IMR-90 (cell line): Measurements from ENCODE around the gene RNU6-9. TPM values are rescaled to one million over a fixed set of nuclear protein-coding genes. Genes with fewer than 3 reads are reported as not detected.

Source experiments
- ATAC-seq: fragments of 200-7000 bp; cut with Tn5 transposase; 2 replicates; pipeline ENCODE4 v1.9.1; 2020; ENCODE audit warnings: low read depth, mild to moderate bottlenecking, moderate library complexity
- BruUV-seq: library from RNA; stranded (reverse); fragments of 400-500 nt; replicated peaks from 2 replicates; lab custom pipeline; 2021; lab: Mats Ljungman, UMichigan
- CTCF ChIA-PET: fragments of 300-600 bp; formaldehyde crosslinking; extraction: SDS; loops from one replicate; lab custom pipeline; 2021; ENCODE audit warnings: antibody characterized with exemption; lab: Yijun Ruan, JAX
- POLR2A ChIA-PET: fragments of 300-600 bp; sonication (Branson Sonifier 250); formaldehyde crosslinking; loops from one replicate; lab custom pipeline; 2022; ENCODE audit warnings: antibody characterized with exemption; ENCODE audit not compliant: unreplicated experiment; lab: Charles Lee
- DNase-seq: peaks from one replicate; pipeline ENCODE4 v3.0.0; 2013
- H2AFZ ChIP-seq: replicated peaks from 2 replicates; pipeline ENCODE3; 2013; ENCODE audit warnings: low read length, mild to moderate bottlenecking; ENCODE audit not compliant: poor library complexity
- H2AK5ac ChIP-seq: 2 replicates; pipeline ENCODE4 v1.6.1; 2013; ENCODE audit warnings: low read depth, low read length, inconsistent platforms
- H2AK9ac ChIP-seq: replicated peaks from 2 replicates; pipeline ENCODE3; 2013; ENCODE audit warnings: mild to moderate bottlenecking, low read depth, low read length, moderate library complexity; ENCODE audit not compliant: poor library complexity
- H2BK120ac ChIP-seq: 2 replicates; pipeline ENCODE4 v1.6.1; 2013; ENCODE audit warnings: low read depth, low read length, inconsistent platforms
- H2BK15ac ChIP-seq: 3 replicates; pipeline ENCODE4 v1.6.1; 2013; ENCODE audit warnings: low read depth, low read length, inconsistent platforms
- H2BK20ac ChIP-seq: 2 replicates; pipeline ENCODE4 v1.6.1; 2013; ENCODE audit warnings: low read depth, mild to moderate bottlenecking, inconsistent platforms, low read length, moderate library complexity
- H2BK5ac ChIP-seq: 2 replicates; pipeline ENCODE4 v1.6.1; 2013; ENCODE audit warnings: mild to moderate bottlenecking, low read depth, low read length, inconsistent platforms; ENCODE audit not compliant: poor library complexity, severe bottlenecking
- H3K14ac ChIP-seq: replicated peaks from 2 replicates; pipeline ENCODE4 v1.6.1; 2013; ENCODE audit warnings: low read depth, low read length, inconsistent platforms
- H3K18ac ChIP-seq: 2 replicates; pipeline ENCODE4 v1.6.1; 2013; ENCODE audit warnings: low read depth, low read length, control low read depth
- H3K23ac ChIP-seq: 2 replicates; pipeline ENCODE4 v1.6.1; 2013; ENCODE audit warnings: low read depth, low read length, inconsistent platforms
- H3K27ac ChIP-seq: 2 replicates; pipeline ENCODE4 v1.5.1; 2013; ENCODE audit warnings: mild to moderate bottlenecking, control low read depth, low read length; ENCODE audit not compliant: insufficient read depth
- H3K27me3 ChIP-seq: 2 replicates; pipeline ENCODE4 v1.6.1; 2013; ENCODE audit warnings: low read length; ENCODE audit not compliant: control insufficient read depth, insufficient read depth
- H3K36me3 ChIP-seq: 2 replicates; pipeline ENCODE4 v1.6.1; 2013; ENCODE audit warnings: low read length, mixed read lengths; ENCODE audit not compliant: control insufficient read depth, insufficient read depth
- H3K4ac ChIP-seq: 2 replicates; pipeline ENCODE4 v1.6.1; 2013; ENCODE audit warnings: low read depth, low read length, inconsistent platforms
- H3K4me1 ChIP-seq: 2 replicates; pipeline ENCODE4 v1.6.1; 2013; ENCODE audit warnings: low read length, mixed read lengths; ENCODE audit not compliant: control insufficient read depth, insufficient read depth
- H3K4me2 ChIP-seq: 2 replicates; pipeline ENCODE4 v1.6.1; 2013; ENCODE audit warnings: low read depth, mild to moderate bottlenecking, control low read depth, low read length, moderate library complexity
- H3K4me3 ChIP-seq: 2 replicates; pipeline ENCODE4 v1.5.1; 2013; ENCODE audit warnings: low read depth, mild to moderate bottlenecking, control low read depth, low read length, moderate library complexity; ENCODE audit not compliant: insufficient read depth
- H3K56ac ChIP-seq: 2 replicates; pipeline ENCODE4 v1.6.1; 2013; ENCODE audit warnings: low read length, inconsistent platforms; ENCODE audit not compliant: insufficient read depth; ENCODE audit errors: extremely low read depth
- H3K79me1 ChIP-seq, 2 experiments: 2 replicates each; pipeline ENCODE4 v1.6.1; 2013; ENCODE audit warnings: low read length in 2 of 2, inconsistent platforms in 1 of 2, low read depth in 1 of 2
- H3K9ac ChIP-seq: 2 replicates; pipeline ENCODE4 v1.6.1; 2013; ENCODE audit warnings: low read depth, low read length, control low read depth
- H3K9me1 ChIP-seq: 2 replicates; pipeline ENCODE4 v1.6.1; 2013; ENCODE audit warnings: low read length, inconsistent platforms; ENCODE audit not compliant: insufficient read depth
- H3K9me3 ChIP-seq: 2 replicates; pipeline ENCODE4 v1.6.1; 2013; ENCODE audit warnings: low read length; ENCODE audit not compliant: control insufficient read depth, insufficient read depth
- H4K20me1 ChIP-seq: 2 replicates; pipeline ENCODE4 v1.6.1; 2013; ENCODE audit warnings: low read length, inconsistent platforms; ENCODE audit not compliant: insufficient read depth
- H4K5ac ChIP-seq: 2 replicates; pipeline ENCODE4 v1.6.1; 2013; ENCODE audit warnings: mild to moderate bottlenecking, low read depth, low read length, control low read depth
- H4K8ac ChIP-seq, 2 experiments: 2 replicates each; pipeline ENCODE4 v1.6.1; 2013; ENCODE audit warnings: low read depth in 2 of 2, low read length in 2 of 2, control low read depth in 1 of 2, inconsistent platforms in 1 of 2
- H4K91ac ChIP-seq: 2 replicates; pipeline ENCODE4 v1.6.1; 2013; ENCODE audit warnings: low read depth, low read length, inconsistent platforms; ENCODE audit not compliant: insufficient read depth
- BHLHE40 ChIP-seq: fragments of 150-350 bp; IDR thresholded peaks from 2 replicates; pipeline ENCODE4 v1.6.1; 2016; ENCODE audit warnings: mild to moderate bottlenecking, low read depth, low read length
- CEBPB ChIP-seq: IDR thresholded peaks from 2 replicates; pipeline ENCODE4 v1.6.1; 2012; ENCODE audit warnings: low read depth, low read length, improper control_type of control experiment
- FOS ChIP-seq: fragments of 150-350 bp; IDR thresholded peaks from 2 replicates; pipeline ENCODE4 v1.6.1; 2016; ENCODE audit warnings: low read depth, low read length
- MAFK ChIP-seq: IDR thresholded peaks from 2 replicates; pipeline ENCODE4 v1.6.1; 2012; ENCODE audit warnings: low read depth, low read length, improper control_type of control experiment
- MAZ ChIP-seq: IDR thresholded peaks from 2 replicates; pipeline ENCODE4 v1.6.1; 2012; ENCODE audit warnings: low read depth, mild to moderate bottlenecking, low read length, improper control_type of control experiment, moderate library complexity, borderline replicate concordance
- MXI1 ChIP-seq: IDR thresholded peaks from 2 replicates; pipeline ENCODE4 v1.6.1; 2012; ENCODE audit warnings: low read depth, mild to moderate bottlenecking, low read length, moderate library complexity, borderline replicate concordance
- POLR2A ChIP-seq: IDR thresholded peaks from 2 replicates; pipeline ENCODE4 v1.6.1; 2012; ENCODE audit warnings: mild to moderate bottlenecking, low read depth, low read length
- RAD21 ChIP-seq: IDR thresholded peaks from 2 replicates; pipeline ENCODE4 v1.6.1; 2012; ENCODE audit warnings: low read length, improper control_type of control experiment
- RCOR1 ChIP-seq: IDR thresholded peaks from 2 replicates; pipeline ENCODE4 v1.6.1; 2012; ENCODE audit warnings: mild to moderate bottlenecking, low read length, improper control_type of control experiment; ENCODE audit not compliant: insufficient replicate concordance
- RFX5 ChIP-seq: IDR thresholded peaks from 2 replicates; pipeline ENCODE4 v1.8.0; 2012; ENCODE audit warnings: low read depth, mild to moderate bottlenecking, low read length, moderate library complexity
- WGBS, 2 experiments: methylation state at CpG; one replicate each; pipeline versions ENCODE4 v1.1.5 to v1.1.7; 2013; ENCODE audit warnings: missing lambda C conversion rate in 2 of 2; ENCODE audit not compliant: insufficient read length in 1 of 2; ENCODE audit errors: extremely low coverage in 2 of 2; 5-methylcytosine and 5-hydroxymethylcytosine counted together
- dilution Hi-C: fragments of 300-500 bp; cut with HindIII; formaldehyde crosslinking; loops from one replicate; pipeline ENCODE4 v1.14.3; 2018; ENCODE audit warnings: low sequenced_read_pairs; ENCODE audit not compliant: unreplicated experiment
- in situ Hi-C: fragments of 300-500 bp; cut with MboI; formaldehyde crosslinking; loops from 3 replicates; pipeline ENCODE4 v1.14.3; 2019; ENCODE audit warnings: low sequenced_read_pairs, inconsistent platforms, mixed read lengths
- intact Hi-C: fragments of 100-400 bp; cut with micrococcal nuclease; formaldehyde crosslinking; loops from 2 replicates; pipeline ENCODE4 v1.10.0; 2022
- polyA plus RNA-seq, 3 experiments: library from polyadenylated mRNA; depleted of rRNA; stranded (reverse); fragments of >200 nt; gene quantifications; 2 replicates each; pipeline ENCODE4 v1.2.3, GENCODE V29; 2012; ENCODE audit warnings: low replicate concordance in 1 of 3
- total RNA-seq: library from RNA; depleted of rRNA; stranded (reverse); fragments of >200 nt; gene quantifications from 2 replicates; pipeline ENCODE4 v1.2.3, GENCODE V29; 2012
- TF ChIP-seq, protein P1 (sequence below): fragments of 150-350 bp; IDR thresholded peaks from 2 replicates; pipeline ENCODE4 v1.6.1; 2017; ENCODE audit warnings: mild to moderate bottlenecking, antibody characterized with exemption, low read length, low read depth
- TF ChIP-seq, protein P2 (sequence below): fragments of 150-350 bp; IDR thresholded peaks from 2 replicates; pipeline ENCODE4 v1.6.1; 2016; ENCODE audit warnings: low read depth, mild to moderate bottlenecking, low read length, moderate library complexity, borderline replicate concordance

The RNU6-9 gene
- total and polyA plus RNA-seq, 2 of the 4 experiments (the other 2 are of a cell fraction) = not detected

- Histone ChIP-seq H3K56ac (no peak overlapping the region), H3K4me3 (no peak overlapping the region), H3K36me3 (no peaks in the 10 kb centered on the region), H3K79me1 (peaks cover 0 to 12% of the 10 kb centered on the region in 2 experiments; a peak in 1 of 4 replicates), H3K4ac (no peak overlapping the region), H2BK20ac (no peak overlapping the region), H4K91ac (no peak overlapping the region), H2AFZ (peak overlapping the region; percentile 80), H3K18ac (no peak overlapping the region), H3K27me3 (peaks cover 38% of the 10 kb centered on the region), H3K14ac (no peak overlapping the region), H2BK15ac (no peak overlapping the region), H3K27ac (no peak overlapping the region), H3K4me1 (peaks cover 6% of the 10 kb centered on the region), H3K23ac (no peak overlapping the region), H2AK5ac (no peak overlapping the region), H4K5ac (no peak overlapping the region), H2BK120ac (no peak overlapping the region), H3K4me2 (peak overlapping the region; percentile 25; the same call in 1 of the 2 replicates), H2BK5ac (no peak overlapping the region), H3K9ac (no peak overlapping the region), H4K20me1 (no peaks in the 10 kb centered on the region), H4K8ac (no peak overlapping the region), H2AK9ac (peak overlapping the region; percentile 78), H3K9me1 (no peaks in the 10 kb centered on the region), H3K9me3 (no peaks in the 10 kb centered on the region)
- no TSS peak for BruUV-seq
- DNase-seq = no peak
- intact Hi-C loops (loop anchor here (2.0 kb wide), 2 partner anchors 63 to 255 kb away; no protein-coding TSS in a partner anchor), dilution Hi-C loops (no loop called here), in situ Hi-C loops (loop anchor here (5.0 kb wide), 2 partner anchors 62 to 143 kb away; partner anchors contain the start of gene WDR18)
- POLR2A ChIA-PET = no interaction called here
- TF ChIP-seq RAD21 (no peak), RFX5 (no peak), MXI1 (no peak), CEBPB (no peak), MAZ (no peak), MAFK (no peak), FOS (no peak), RCOR1 (no peak), POLR2A (no peak), BHLHE40 (no peak)
- TF ChIP-seq, protein P1, sequence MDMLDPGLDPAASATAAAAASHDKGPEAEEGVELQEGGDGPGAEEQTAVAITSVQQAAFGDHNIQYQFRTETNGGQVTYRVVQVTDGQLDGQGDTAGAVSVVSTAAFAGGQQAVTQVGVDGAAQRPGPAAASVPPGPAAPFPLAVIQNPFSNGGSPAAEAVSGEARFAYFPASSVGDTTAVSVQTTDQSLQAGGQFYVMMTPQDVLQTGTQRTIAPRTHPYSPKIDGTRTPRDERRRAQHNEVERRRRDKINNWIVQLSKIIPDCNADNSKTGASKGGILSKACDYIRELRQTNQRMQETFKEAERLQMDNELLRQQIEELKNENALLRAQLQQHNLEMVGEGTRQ = no peak
- TF ChIP-seq, protein P2, sequence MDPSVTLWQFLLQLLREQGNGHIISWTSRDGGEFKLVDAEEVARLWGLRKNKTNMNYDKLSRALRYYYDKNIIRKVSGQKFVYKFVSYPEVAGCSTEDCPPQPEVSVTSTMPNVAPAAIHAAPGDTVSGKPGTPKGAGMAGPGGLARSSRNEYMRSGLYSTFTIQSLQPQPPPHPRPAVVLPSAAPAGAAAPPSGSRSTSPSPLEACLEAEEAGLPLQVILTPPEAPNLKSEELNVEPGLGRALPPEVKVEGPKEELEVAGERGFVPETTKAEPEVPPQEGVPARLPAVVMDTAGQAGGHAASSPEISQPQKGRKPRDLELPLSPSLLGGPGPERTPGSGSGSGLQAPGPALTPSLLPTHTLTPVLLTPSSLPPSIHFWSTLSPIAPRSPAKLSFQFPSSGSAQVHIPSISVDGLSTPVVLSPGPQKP = no peak
- 0 out of 2 replicates have a peak, but pooled peaks have one; percentile 1 for ATAC-seq
- 5% methylated on average over 35 of the region's 84 CpGs; no CpG with 5 or more reads in 1 of the 2 experiments for WGBS, 2 experiments
- CTCF ChIA-PET = no interaction called here
These were observed 27.0 kb downstream of the RNU6-9 start for GRCh38 chr19:920051-920864.
